Measurements from ENCODE around the gene SLC12A4. TPM values are rescaled to one million over a fixed set of nuclear protein-coding genes. Genes with fewer than 3 reads are reported as not detected.

Gene SLC12A4
- total and polyA plus RNA-seq, 2 of the 13 experiments (the other 11 are each of a cell fraction or from before 2014, with no cell fraction given) = 65.1 to 84.3 TPM

GRCh38 chr16:67901734-67902133, 66.7 kb downstream of the SLC12A4 start (continued):
- peak; percentile 99 for TF ChIP-seq ZNF770 (CRISPR knock-in tag; IDR thresholded peaks at IDR 0.05)
- TF ChIP-seq HOXD1 (CRISPR knock-in tag; IDR thresholded peaks at IDR 0.05) = no peak
- TF ChIP-seq HINFP (CRISPR knock-in tag; IDR thresholded peaks at IDR 0.05; ENCODE audit: low read depth) = 0 out of 2 replicates have a peak, but pooled peaks have one; percentile 12
- peak; percentile 68 for TF ChIP-seq HNF4A (CRISPR knock-in tag; IDR thresholded peaks at IDR 0.05)
- 0 out of 2 replicates have a peak, but pooled peaks have one; percentile 21 for TF ChIP-seq CEBPG (CRISPR knock-in tag; IDR thresholded peaks at IDR 0.05)
- TF ChIP-seq SOX6 (IDR thresholded peaks at IDR 0.05) = no peak
- TF ChIP-seq SOX6 (CRISPR knock-in tag; IDR thresholded peaks at IDR 0.05) = peak; percentile 35; the same call in 1 of the 2 replicates
- TF ChIP-seq ZEB1 (IDR thresholded peaks at IDR 0.05; ENCODE audit: insufficient replicate concordance, low read depth) = peak; percentile 68
- TF ChIP-seq ZMYM2 (CRISPR knock-in tag; IDR thresholded peaks at IDR 0.05) = peak; percentile 56; the same call in 1 of the 2 replicates
- TF ChIP-seq ZNF609 (CRISPR knock-in tag; IDR thresholded peaks at IDR 0.05; ENCODE audit: borderline replicate concordance) = peak; percentile 39; the same call in 1 of the 2 replicates
- peak; percentile 26; the same call in 1 of the 2 replicates for TF ChIP-seq ARID5B (CRISPR knock-in tag; IDR thresholded peaks at IDR 0.05)
- 0 out of 2 replicates have a peak, but pooled peaks have one; percentile 15 for TF ChIP-seq ZFY (CRISPR knock-in tag; IDR thresholded peaks at IDR 0.05)
- peak; percentile 34 for TF ChIP-seq HOXA3 (CRISPR knock-in tag; IDR thresholded peaks at IDR 0.05)
- TF ChIP-seq SP5 (CRISPR knock-in tag; IDR thresholded peaks at IDR 0.05; ENCODE audit: borderline replicate concordance, low read depth) = peak; percentile 83
- TF ChIP-seq ZFP1 (CRISPR knock-in tag; IDR thresholded peaks at IDR 0.05) = no peak
- no peak for TF ChIP-seq CREB1 (IDR thresholded peaks at IDR 0.05)
- peak; percentile 42; the same call in 1 of the 2 replicates for TF ChIP-seq CREB1 (CRISPR knock-in tag; IDR thresholded peaks at IDR 0.05)
- 0 out of 2 replicates have a peak, but pooled peaks have one; percentile 34 for TF ChIP-seq ZNF263 (CRISPR knock-in tag; IDR thresholded peaks at IDR 0.05)
- TF ChIP-seq IRF2 (CRISPR knock-in tag; IDR thresholded peaks at IDR 0.05) = 0 out of 2 replicates have a peak, but pooled peaks have one; percentile 14
- TF ChIP-seq MTF1 (CRISPR knock-in tag; IDR thresholded peaks at IDR 0.05) = peak; percentile 30; the same call in 1 of the 2 replicates
